SH-SY5Y (cell line): ENCODE data around the gene NHSL1.

Experiments used
- GATA2 ChIP-seq: IDR thresholded peaks from 2 replicates; pipeline ENCODE4 v1.6.1; 2011; ENCODE audit warnings: mild to moderate bottlenecking, low read depth, low read length
- GATA3 ChIP-seq: IDR thresholded peaks from 2 replicates; pipeline ENCODE4 v1.6.1; 2011; ENCODE audit warnings: low read depth, mild to moderate bottlenecking, low read length, moderate library complexity

- TF ChIP-seq GATA2 (no peak), GATA3 (no peak)
Observed at GRCh38 chr6:138520463-138520862, 21.2 kb upstream of the NHSL1 start.
